Keratinocyte (primary cell): ENCODE data around the gene SMIM28. TPM values are rescaled to one million over a fixed set of nuclear protein-coding genes. Genes with fewer than 3 reads are reported as not detected.
A peak's percentile ranks its signal among the peaks of the same experiment; 100 is the strongest.

Experiments used
- DNase-seq: peaks from one replicate; pipeline ENCODE4 v3.0.0-alpha.2; 2011; ENCODE audit warnings: low read depth, missing footprints, low spot score
- FAIRE-seq: peaks from 2 replicates; lab custom pipeline; 2011; peaks lifted over from hg19 to GRCh38; lab: Jason Lieb, UNC
- H2AFZ ChIP-seq: 2 replicates; pipeline ENCODE4 v1.6.0; 2012; ENCODE audit warnings: low read length, control low read depth, inconsistent platforms; ENCODE audit not compliant: control insufficient read depth
- H3K27ac ChIP-seq: 2 replicates; pipeline ENCODE4 v1.5.1; 2011; ENCODE audit warnings: low read length; ENCODE audit not compliant: control insufficient read depth, insufficient read depth
- H3K27me3 ChIP-seq: 3 replicates; pipeline ENCODE4 v1.6.0; 2011; ENCODE audit warnings: low read length; ENCODE audit not compliant: control insufficient read depth, insufficient read depth; ENCODE audit errors: extremely low read depth
- H3K36me3 ChIP-seq, 2 experiments: 2 replicates in 1 of 2; 3 replicates in 1 of 2; pipeline ENCODE4 v1.5.1; 2011; ENCODE audit warnings: low read length in 2 of 2, mild to moderate bottlenecking in 1 of 2; ENCODE audit not compliant: control insufficient read depth in 2 of 2, insufficient read depth in 2 of 2; ENCODE audit errors: extremely low read depth in 1 of 2
- H3K4me1 ChIP-seq: 3 replicates; pipeline ENCODE4 v1.5.1; 2011; ENCODE audit warnings: low read length; ENCODE audit not compliant: control insufficient read depth, insufficient read depth; ENCODE audit errors: extremely low read depth
- H3K4me2 ChIP-seq: 3 replicates; pipeline ENCODE4 v1.6.0; 2011; ENCODE audit warnings: low read depth, low read length; ENCODE audit not compliant: control insufficient read depth, insufficient read depth; ENCODE audit errors: extremely low read depth
- H3K4me3 ChIP-seq, 3 experiments: fragments of 200-600 bp in 1 of 3; sonication (generic) in 1 of 3; 2 replicates in 2 of 3; 3 replicates in 1 of 3; pipeline ENCODE4 v1.5.1; 2011 to 2016; ENCODE audit warnings: low read length in 3 of 3, mild to moderate bottlenecking in 3 of 3, control low read depth in 2 of 3, inconsistent platforms in 1 of 3, low read depth in 1 of 3, mixed read lengths in 1 of 3, mixed run types in 1 of 3, moderate library complexity in 1 of 3; ENCODE audit not compliant: control insufficient read depth in 2 of 3, insufficient read depth in 2 of 3; ENCODE audit errors: extremely low read depth in 1 of 3
- H3K79me2 ChIP-seq: 2 replicates; pipeline ENCODE4 v1.6.0; 2012; ENCODE audit warnings: low read length; ENCODE audit not compliant: control insufficient read depth, insufficient read depth
- H3K9ac ChIP-seq: 3 replicates; pipeline ENCODE4 v1.6.0; 2011; ENCODE audit warnings: low read length; ENCODE audit not compliant: control insufficient read depth, insufficient read depth; ENCODE audit errors: extremely low read depth
- H3K9me1 ChIP-seq: 3 replicates; pipeline ENCODE4 v1.6.0; 2011; ENCODE audit warnings: low read length; ENCODE audit not compliant: control insufficient read depth, insufficient read depth; ENCODE audit errors: extremely low read depth
- H3K9me3 ChIP-seq: 2 replicates; pipeline ENCODE4 v1.5.1; 2012; ENCODE audit warnings: low read depth, low read length; ENCODE audit not compliant: control insufficient read depth
- H4K20me1 ChIP-seq: 3 replicates; pipeline ENCODE4 v1.6.0; 2011; ENCODE audit warnings: low read length; ENCODE audit not compliant: control insufficient read depth, insufficient read depth; ENCODE audit errors: extremely low read depth
- CTCF ChIP-seq, 3 experiments: IDR thresholded peaks in 1 of 3; conservative IDR thresholded peaks in 1 of 3; optimal IDR thresholded peaks in 1 of 3; 2 replicates in 2 of 3; 3 replicates in 1 of 3; pipeline versions ENCODE3 to v1.5.1; 2011; ENCODE audit warnings: low read length in 3 of 3, mild to moderate bottlenecking in 3 of 3, moderate library complexity in 2 of 3, control low read depth in 1 of 3, inconsistent platforms in 1 of 3; ENCODE audit not compliant: insufficient read depth in 2 of 3; ENCODE audit errors: extremely low read depth in 1 of 3
- EZH2 ChIP-seq: IDR thresholded peaks from one replicate; pipeline ENCODE4 v1.6.1; 2012; ENCODE audit warnings: inconsistent platforms, mild to moderate bottlenecking, low read length, moderate library complexity
- dilution Hi-C: fragments of 300-500 bp; cut with MboI; formaldehyde crosslinking; loops from one replicate; pipeline ENCODE4 v1.7.0; 2020; ENCODE audit warnings: low sequenced_read_pairs; ENCODE audit not compliant: extremely low pct_ligation_motif_present
- polyA plus RNA-seq, 5 experiments: library from polyadenylated mRNA; depleted of rRNA in 3 of 5; stranded (reverse) in 3 of 5; stranded (forward) in 1 of 5; unstranded in 1 of 5; fragments of >200 nt; gene quantifications; 1 replicate in 1 of 5; 2 replicates in 3 of 5; 3 replicates in 1 of 5; pipeline versions ENCODE4 v1.2.1 to v1.2.3, GENCODE V29; 2011 to 2012; ENCODE audit warnings: missing spikeins in 2 of 5, low read depth in 1 of 5, low replicate concordance in 1 of 5

The SMIM28 gene
- polyA plus RNA-seq, 1 donor (not counting 4 experiments of a cell fraction or from before 2014, with no cell fraction given), result not detected

GRCh38 chr6:138401960-138402837 is 24.5 kb downstream of the SMIM28 start:
- Histone ChIP-seq H3K4me1 (peaks cover 8% of the 10 kb centered on the region), H3K27me3 (peaks cover 3% of the 10 kb centered on the region), H3K79me2 (no peaks in the 10 kb centered on the region), H3K9me1 (no peaks in the 10 kb centered on the region), H2AFZ (no peak overlapping the region), H3K9me3 (no peaks in the 10 kb centered on the region), H3K36me3 (peaks cover 3 to 17% of the 10 kb centered on the region in 2 experiments), H3K4me3 (no peak overlapping the region), H4K20me1 (no peaks in the 10 kb centered on the region), H3K27ac (no peak overlapping the region), H3K9ac (no peak overlapping the region), H3K4me2 (no peak overlapping the region)
- dilution Hi-C loops, result no loop called here
- DNase-seq, result no peak
- FAIRE-seq, result no peak
- TF ChIP-seq EZH2 (no peak), CTCF (optimal IDR thresholded peaks at IDR 0.05 in 1 of 3, IDR thresholded peaks at IDR 0.05 in 1 of 3, conservative IDR thresholded peaks at IDR 0.05 in 1 of 3; ENCODE audit: extremely low read depth in 1 of 3, insufficient read depth in 2 of 3, low read length in 3 of 3) (no peak)

GRCh38 chr6:138402838-138403187 is 25.1 kb downstream of the SMIM28 start:
- Histone ChIP-seq H2AFZ (no peak overlapping the region), H3K27ac (no peak overlapping the region), H3K4me1 (peaks cover 8% of the 10 kb centered on the region), H4K20me1 (no peaks in the 10 kb centered on the region), H3K9me1 (no peaks in the 10 kb centered on the region), H3K27me3 (peaks cover 3% of the 10 kb centered on the region), H3K36me3 (peaks cover 7 to 21% of the 10 kb centered on the region in 2 experiments), H3K79me2 (no peaks in the 10 kb centered on the region), H3K9me3 (no peaks in the 10 kb centered on the region), H3K4me3 (no peak overlapping the region), H3K9ac (peak overlapping the region; percentile 95), H3K4me2 (peak overlapping the region; percentile 96)
- no peak for TF ChIP-seq EZH2
- TF ChIP-seq CTCF (optimal IDR thresholded peaks at IDR 0.05 in 1 of 3, IDR thresholded peaks at IDR 0.05 in 1 of 3, conservative IDR thresholded peaks at IDR 0.05 in 1 of 3; ENCODE audit: extremely low read depth in 1 of 3, insufficient read depth in 2 of 3, low read length in 3 of 3), result no peak
- dilution Hi-C loops, result no loop called here
- FAIRE-seq (no peak), DNase-seq (no peak)
